ENCODE results near the gene DPP9.
A peak's percentile ranks its signal among the peaks of the same experiment; 100 is the strongest.
"Not testable (repeated sequence)": the region's sequence is repeated elsewhere in the genome, so short reads cannot be mapped to it uniquely, and the experiment has no call there.

DPP9 gene

DNA sequence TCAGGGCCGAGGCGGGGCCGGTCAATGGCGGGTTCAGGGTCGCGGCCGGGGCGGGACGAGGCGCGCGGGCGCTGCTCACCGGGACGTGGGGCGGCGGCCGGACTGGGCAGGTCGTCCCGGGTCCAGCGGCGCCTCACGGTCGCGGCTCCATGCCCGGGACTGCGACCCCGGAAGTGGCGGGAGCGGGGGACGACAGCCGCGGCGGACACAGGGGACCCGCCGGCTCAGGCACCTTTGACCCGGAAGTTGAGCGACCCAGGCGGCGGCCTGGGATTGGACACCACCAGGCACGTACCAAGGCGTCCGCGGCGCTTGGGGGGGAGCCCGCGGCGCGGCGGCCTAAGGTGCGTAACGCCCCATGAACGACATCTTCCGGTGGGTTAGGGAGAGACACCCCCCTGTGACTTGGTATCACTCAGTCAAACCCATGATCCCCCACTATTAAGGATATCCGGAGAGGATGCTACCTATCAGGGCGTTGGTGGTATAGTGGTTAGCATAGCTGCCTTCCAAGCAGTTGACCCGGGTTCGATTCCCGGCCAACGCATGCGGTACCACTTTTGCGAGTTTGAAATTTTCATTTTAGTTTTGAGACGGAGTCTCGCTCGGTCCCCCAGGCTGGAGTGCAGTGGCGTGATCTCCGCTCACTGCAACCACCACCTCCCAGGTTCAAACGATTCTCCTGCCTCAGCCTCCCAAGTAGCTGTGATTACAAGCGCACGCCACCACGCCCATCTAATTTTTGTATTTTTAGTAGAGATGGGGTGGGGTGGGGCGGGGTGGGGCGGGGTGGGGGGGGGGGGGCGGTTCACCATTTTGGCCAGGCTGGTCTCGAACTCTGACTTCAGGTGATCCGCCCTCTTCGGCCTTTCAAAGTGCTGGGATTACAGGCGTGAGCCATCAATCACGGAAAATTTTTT is at the start of gene DPP9:
Gene DPP9, minus strand, starts transcription at position 248 of the 920 bp plus-strand sequence. CDS start 3,936 bp downstream, outside the sequence.
- DNase-seq = peak; percentile 97

DNA sequence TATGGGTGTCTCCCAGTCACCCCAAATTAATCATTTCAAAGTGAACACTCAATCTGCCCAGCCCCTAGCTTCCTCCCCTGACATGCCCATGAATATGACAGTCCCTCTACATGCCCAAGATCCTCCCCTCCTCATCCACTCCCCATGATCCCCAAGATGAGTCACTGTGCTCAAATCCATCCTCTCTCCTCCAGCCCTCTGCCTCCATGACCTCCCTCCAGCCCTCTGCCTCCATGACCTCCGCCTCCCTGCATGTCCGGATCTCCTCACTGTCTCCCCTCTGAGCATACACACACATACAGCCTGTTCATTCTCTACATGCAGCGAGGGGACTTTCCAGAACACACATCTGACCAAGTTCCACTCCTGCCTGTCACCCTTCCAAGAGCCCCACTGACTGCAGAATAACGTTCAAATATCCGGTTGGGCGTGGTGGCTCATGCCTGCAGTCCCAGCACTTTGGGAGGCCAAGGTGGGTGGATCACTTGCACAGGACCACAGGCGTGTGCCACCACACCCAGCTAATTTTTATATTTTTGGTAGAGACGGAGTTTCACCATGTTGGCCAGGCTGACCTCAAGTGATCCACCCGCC is 49.5 kb upstream of the DPP9 start:
- DNase-seq = no peak

DNA sequence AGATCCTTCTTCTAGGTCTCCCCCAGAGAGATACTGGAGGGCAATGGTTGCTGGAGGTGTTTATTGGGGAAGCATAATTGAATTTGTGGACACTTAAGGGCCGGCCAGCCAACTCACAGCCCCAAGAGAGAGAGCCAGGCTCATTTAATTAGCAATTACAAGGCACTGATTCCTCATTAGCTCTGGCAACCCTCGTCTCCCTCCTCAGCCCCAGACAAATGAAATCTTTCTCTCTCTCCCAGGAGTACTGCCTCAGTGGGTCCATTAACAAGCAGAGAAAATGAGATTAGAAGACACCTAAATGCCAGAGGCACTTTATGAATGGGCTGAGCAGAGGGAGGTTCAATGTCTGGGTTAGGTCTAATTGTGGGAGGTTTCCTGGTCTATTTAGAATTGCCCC is 48.9 kb upstream of the DPP9 start:
- no peak for DNase-seq

DNA sequence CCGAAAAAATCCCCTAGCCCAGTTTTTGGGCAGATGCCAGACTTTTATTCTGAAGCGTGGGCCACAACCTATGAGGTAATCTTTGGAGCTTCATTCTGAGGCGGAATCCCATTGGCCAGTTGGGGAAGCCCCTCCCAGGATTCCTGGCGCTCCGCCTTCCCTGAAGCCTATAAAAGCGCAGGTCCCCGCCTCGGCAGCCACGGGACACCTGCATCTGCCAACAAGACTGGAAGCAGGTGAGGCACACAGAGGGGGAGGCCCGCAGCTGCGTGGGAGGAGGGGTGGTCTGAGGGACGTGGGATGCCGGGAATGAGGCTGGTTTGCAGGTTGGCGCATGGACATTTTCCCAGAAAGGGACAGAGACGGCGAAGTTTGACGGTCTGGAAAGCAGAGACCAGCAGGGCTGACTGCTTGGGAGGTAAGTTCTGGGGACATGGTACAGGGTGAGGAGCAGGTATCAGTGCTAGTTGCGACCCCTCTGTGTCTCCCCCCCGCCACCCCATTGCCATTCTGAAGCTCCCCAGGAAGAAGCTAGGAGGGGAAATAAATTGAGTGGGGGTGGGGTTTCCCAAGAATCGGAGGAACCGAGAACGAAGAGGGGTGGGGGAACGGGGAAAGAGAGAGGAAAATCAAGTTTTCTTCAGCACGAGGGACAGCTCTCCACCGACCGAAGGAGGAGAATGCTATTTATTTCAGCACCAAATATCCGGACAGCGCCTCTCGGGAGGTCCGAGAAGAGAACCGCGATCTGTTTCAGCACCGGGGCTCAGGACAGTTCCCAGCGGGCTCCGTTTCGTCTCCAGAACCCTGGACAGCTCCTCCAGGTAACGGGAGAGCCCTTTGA is 45.5 kb upstream of the DPP9 start:
- peak; percentile 89 for DNase-seq

DNA sequence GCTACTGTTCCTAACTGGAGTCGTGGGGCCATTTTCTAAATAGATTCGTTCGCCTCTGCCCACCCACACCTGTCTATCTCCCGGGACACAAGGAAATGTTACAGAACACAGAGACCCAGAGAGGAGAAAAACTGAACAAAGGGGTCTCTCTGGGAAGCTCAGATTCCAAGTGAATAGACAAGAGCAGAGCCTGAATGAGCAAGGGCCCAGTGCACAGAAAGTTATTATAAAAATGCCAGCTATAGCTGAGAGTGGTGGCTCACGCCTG is 40.7 kb upstream of the DPP9 start:
- no peak for DNase-seq

DNA sequence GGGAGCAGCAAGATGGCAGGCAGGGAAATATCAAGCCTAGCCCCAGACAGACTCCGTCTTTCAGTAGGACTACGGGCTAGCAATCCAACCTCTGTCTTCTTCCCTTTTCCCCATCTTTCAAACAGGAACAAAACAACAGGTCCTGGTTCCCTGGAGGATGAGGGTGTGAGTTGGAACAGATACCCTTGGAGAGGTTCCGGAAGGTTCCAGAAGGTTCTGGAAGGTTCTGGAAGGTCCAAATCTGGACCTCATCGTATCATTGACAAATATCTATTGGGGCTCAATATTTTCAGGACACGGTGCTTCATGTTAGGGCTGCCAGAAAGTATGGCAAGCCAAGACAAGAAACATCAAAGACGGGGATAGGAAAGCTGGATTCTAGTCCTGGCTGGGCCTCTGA is 39.4 kb upstream of the DPP9 start:
- no peak for DNase-seq

DNA sequence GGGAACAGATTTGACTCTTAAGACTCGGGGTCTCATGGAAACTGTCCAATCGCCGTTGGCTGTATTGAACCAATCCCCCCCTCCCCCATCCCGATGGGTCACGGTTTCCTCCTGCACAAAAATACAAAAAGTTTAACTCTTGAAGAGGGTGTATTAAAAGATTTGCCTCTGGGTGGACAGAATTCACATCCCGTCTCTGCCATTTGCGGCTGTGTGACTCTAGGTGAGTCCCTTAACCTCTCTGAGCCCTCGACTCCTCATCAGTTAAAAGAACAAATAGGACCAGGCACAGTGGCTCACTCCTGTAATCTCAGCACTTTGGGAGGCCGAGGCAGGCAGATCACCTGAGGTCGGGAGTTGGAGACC is 36.6 kb upstream of the DPP9 start:
- DNase-seq = no peak

DNA sequence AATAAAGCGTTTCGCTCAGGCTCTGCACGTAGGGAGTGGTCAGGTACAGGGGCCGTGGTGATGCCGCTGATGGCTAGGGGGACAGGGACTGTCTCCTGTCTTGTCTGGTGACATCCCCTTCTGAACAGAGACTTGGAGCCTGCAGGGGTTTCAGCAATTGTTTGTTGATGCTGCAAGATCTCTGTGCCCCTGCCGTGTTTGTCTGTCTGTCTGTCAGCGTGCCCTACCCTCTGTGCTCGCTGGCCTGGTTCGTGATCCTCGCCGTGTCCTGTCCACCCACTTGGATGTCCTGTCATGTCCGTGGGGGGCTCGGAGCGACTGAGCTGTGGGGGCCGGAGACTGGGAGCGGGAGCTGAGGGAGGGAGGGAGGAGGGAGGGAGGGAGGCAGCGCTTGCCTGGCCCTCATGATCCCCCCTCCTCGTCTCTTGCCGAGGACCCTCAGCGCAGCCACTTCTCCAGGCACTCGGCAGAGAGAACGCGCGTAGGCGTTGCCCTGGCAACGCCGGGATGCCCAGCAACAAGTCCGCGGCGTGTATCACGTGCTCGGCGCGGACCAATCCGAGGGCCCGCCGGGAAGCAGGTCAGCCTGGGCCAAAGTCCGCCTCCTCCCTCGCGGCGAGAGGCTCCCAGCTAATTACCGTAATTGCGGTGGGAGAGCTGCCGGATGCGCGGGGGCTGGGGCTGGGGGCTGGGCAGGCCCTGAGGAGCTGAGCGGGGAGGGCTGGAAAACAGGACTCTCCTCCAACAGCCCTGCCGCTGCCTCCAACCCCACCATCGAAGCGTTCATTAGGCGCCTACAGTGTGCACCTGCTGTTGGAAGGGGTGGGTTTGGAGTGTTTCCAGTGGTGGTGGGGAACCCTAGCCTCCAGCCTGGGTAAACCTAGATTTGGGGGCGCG is 36.0 kb upstream of the DPP9 start:
- DNase-seq = peak; percentile 84

DNA sequence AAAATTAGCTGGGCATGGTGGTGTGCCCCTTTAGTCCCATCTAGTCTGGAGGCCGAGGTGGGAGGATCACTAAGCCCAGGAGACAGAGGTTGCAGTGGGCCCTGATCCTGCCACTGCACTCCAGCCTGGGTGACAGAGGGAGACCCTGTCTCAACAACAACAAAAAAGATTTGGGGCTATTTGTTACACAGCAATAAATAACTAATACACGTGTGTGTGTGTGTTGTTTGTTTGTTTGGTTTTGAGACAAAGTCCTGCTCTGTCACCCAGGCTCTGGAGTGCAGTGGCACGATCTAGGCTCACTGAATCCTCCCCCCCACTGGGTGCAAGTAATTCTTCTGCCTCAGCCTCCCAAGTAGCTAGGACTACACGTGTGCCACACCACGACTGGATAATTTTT is 35.0 kb upstream of the DPP9 start:
- DNase-seq = no peak

DNA sequence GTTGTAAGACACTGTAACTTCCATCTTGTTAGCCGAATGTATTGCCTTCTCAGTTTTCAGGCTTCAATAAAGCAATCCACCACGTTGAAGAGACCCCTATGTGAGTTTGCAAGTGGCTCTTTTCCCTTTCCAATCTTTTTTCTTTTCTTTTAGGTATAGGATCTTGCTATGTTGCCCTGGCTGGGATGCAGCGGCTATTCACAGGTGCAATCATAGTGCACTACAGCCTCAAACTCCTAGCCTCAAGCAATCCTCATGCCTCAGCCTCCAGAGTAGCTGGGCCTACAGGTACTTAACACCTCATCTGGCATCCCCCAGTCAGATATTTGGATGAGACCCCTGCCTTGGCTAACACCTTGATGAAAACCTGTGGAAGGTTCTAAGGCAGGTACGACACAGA is 34.4 kb upstream of the DPP9 start:
- no peak for DNase-seq

DNA sequence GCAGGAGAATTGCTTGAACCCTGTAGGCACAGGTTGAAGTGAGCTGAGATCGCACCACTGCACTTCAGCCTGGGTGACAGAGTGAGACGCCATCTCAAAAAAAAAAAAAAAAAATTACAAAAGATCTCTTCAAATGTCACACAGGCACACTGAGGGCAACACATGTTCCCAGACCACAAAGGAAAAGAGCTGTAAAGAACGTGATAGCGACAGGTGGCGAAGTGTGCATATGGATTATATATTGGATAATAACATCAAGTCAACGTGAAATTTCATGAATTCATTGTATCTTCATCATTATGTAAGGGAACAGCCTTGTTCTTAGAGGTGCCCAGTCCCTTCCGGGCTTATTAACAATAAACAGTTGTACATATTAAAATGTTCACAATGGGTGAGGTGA is 31.8 kb upstream of the DPP9 start:
- no peak for DNase-seq

DNA sequence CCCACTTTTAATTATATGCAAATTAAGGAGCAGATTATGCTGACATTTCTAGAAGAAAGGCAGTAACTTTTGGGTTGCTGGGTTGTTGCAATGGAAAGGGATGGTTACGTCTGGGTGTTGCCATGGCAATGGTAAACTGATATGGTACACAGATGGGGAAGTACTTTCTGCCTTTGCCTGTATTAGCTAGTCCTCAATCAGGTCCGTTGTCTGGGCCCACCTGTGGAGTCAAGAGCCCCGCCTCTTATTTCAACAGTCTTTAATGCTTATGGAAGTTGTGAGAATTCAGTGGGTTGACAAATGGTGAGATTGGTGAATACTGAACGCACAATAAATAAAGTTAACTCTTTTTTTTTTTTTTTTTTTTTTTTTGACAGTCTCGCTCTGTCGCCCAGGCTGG is 30.6 kb upstream of the DPP9 start:
- DNase-seq = no peak

DNA sequence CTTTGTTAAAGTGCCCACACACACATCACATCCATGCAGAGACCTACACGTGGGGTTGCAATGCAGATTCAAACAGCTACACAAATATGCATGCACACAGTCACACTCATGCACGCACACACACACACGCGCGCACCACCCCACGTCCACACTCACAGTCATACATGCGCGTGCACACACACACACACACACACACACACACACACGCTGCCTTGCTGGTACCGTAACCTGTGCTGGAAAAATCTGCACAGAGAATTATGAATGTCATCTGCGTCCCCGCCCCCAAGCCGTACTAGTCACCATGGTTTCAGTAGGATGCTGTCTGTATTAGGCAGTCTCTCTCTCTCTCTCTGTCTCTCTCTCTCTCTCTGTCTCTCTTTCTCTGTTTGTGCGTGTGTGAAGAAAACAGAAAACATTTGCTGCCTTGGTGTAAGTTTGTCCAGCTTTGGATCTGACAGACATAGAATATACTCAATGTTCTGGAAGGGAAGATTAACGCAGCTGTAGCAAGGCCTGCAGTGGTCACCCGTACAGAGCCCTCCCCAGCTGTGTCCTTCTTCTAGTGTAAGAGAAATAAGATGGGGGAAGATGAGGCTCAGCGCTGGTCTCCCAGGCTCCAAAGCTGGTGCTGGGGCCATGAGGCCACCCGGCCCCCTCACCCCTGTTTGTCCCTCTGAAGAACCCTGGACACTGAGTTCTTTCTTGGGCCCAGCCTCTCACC is 26.4 kb upstream of the DPP9 start:
- DNase-seq = no peak

DNA sequence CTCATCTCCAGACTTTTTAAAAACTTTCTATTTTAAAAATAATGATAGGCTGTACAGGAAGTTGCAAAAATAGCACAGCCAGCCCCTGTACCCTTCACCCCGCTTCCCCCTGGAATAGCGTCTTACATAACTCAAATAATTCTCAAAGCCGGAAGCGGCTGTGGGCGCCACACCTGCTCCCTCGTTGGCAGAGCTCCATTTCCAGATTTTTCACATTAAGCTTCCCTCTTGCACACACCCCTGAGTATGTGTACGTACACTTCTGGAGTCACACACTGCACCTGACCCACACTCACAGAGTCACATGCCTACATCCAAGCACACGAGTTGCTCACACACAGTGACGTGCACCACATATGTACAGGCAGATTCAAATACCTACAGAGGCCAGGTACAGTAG is 24.9 kb upstream of the DPP9 start:
- no peak for DNase-seq

DNA sequence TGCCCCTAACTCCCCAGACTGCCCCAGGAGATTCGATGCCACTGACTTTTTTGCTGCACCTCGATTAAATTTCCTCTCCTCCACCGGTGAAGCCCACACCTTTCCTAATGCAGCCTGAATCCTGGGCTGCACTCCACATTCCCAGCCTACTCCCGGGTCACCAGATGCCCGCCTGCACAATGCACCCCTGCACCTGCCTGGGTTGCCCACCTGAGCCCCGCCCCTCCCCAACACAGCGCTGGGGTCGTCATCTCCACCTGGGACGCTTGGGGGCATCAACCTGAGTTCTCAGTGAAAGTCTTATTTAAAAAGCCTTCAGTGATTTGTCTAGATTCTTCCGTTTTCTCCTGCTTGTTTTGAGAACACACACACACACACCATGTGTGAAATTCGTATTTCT is 24.5 kb upstream of the DPP9 start:
- no peak for DNase-seq

DNA sequence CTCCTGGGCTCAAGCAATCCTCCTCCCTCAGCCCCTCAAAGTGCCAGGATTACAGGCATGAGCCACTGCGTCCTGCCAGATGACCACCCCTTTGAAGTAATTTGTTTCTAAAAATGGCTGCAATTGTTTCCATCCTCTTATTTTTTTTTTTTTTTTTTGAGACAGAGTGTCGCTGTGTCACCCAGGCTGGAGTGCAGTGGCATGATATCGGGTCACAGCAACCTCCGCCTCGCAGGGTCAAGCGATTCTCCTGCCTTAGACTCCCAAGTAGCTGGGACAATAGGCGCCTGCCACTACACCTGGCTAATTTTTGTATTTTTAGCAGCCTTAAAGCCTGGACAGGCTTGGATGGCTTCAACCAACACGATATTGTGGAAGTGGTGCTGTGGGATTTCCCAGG is 22.3 kb upstream of the DPP9 start:
- DNase-seq = no peak

DNA sequence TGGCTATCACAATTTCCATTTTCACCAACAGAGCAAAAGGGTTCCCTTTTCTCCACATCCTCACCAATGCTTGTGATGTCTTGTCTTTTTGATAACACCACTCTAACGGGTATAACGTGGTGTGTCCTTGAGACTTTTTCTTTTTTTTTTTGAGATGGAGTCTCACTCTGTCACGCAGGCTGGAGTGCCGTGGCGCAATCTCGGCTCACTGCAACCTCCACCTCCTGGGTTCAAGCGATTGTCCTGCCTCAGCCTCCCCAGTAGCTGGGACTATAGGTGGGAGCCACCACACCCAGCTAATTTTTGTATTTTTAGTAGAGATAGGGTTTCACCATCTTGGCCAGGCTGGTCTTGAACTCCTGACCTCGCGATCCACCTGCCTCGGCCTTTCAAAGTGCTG is 21.5 kb upstream of the DPP9 start:
- not testable (repeated sequence) for DNase-seq

DNA sequence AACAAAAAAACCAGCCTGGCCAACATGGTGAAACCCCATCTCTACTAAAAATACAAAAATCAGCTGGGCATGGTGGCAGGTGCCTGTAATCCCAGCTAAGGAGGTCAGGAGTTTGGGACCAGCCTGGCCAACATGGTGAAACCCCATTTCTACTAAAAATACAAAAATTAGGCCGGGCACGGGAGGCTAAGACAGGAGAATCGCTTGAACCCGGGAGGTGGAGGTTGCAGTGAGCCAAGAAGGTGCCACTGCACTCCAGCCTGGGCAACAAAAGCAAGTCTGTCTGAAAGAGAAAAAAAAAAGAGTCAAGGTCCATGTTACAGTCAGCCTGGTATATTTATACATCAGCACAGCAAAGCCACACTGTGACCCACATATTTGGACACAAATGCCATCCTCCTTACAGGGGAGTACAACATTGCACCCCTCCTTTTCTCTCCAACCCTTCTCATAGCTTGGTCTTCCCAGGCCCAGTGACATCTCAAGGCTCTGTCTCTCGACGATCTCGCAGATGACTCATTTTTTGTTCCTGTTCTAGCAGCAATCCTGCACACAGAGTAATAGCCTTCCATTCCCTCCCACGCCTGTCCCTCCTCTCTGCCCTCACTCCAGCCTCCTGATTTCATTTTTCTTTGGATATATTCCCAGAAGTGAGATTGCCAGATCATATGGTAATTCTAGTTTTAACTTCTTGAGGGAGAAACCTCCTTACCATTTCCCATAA is 21.0 kb upstream of the DPP9 start:
- DNase-seq = no peak

DNA sequence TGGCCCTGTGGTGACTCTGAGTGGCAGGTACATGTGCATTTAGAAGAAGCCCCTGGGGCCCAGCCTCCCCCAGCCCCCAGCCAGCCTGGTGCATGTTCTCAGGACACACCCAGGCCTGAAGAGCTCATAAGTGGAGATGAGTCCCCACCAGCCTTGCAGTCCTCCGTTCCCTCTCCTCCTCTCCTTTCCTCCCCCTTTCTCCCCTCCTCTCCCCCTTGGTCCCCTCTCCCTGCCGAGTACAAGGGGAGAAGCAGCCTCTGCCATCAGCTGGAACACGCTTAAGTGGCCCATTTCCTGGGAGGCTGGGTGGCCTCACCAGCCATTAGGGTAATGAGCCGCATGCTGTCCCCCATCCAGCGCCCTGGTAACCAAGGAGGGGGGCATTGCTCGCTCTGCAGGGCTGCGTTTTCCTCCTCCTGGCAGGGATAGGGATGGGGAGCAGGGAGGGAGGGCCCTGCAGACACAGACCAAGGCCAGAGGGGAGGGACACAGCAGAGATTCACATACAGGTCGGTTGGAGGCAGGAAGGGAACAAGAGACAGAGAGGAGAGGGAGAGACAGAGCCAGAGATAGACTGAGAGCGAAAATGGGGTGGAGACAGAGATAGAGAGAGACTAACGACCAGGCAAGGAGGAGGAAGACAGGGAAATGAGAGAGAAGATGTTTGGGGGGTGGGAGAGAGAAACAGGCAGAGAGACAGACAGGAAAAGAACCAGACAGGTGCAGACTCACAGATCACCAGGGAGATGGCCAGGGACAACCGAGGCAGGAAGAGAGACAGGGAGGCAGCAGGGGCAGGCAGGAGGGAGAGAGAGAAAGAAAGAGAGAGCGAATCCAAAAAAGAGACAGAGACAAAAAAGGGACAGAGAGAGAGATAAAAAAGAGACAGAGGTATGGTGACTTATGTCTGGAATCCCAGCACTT is 19.3 kb upstream of the DPP9 start:
- DNase-seq = no peak

DNA sequence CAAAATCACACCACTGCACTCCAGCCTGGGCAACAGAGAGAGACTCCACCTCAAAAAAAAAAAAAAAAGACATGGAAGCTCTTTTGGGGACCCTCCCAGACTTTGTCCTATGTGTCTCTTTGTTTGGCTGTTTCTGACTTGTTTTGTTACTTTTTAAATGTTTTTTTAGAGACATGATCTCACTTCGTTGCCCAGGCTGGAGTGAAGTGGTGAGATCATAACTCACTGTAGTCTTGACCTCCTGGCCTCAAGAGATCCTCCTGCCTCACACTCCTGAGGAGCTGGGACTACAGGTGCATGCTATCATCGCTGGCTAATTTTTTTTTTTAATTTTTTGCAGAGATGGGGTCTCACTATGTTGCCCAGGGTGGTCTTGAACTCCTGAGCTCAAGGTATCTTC is 16.4 kb upstream of the DPP9 start:
- no peak for DNase-seq

Data from right forelimb (tissue), 1 donor.